H1 (cell line): Measurements from ENCODE around the gene GSTO2. TPM values are rescaled to one million over a fixed set of nuclear protein-coding genes. Genes with fewer than 3 reads are reported as not detected.

Experiments
- CTCF ChIA-PET: fragments of 300-600 bp; sonication (Branson Sonifier 250); formaldehyde crosslinking; loops from one replicate; lab custom pipeline; 2021; ENCODE audit not compliant: partially characterized antibody; lab: Charles Lee
- POLR2A ChIA-PET: fragments of 300-600 bp; sonication (Branson Sonifier 250); formaldehyde crosslinking; loops from one replicate; lab custom pipeline; 2021; ENCODE audit warnings: inconsistent platforms; ENCODE audit not compliant: partially characterized antibody; lab: Charles Lee
- DNase-seq, 2 experiments: peaks; one replicate each; pipeline versions ENCODE4 v3.0.0 to v3.0.0-alpha.2; 2010 to 2022; ENCODE audit warnings: low spot score in 2 of 2, low read depth in 1 of 2, mixed read lengths in 1 of 2
- FAIRE-seq: peaks from 2 replicates; lab custom pipeline; 2011; peaks lifted over from hg19 to GRCh38; lab: Jason Lieb, UNC
- H2AFZ ChIP-seq: 2 replicates; pipeline ENCODE4 v1.8.1; 2012; ENCODE audit warnings: low read length, inconsistent platforms
- H2AK5ac ChIP-seq: 2 replicates; pipeline ENCODE4 v1.6.1; 2013; ENCODE audit warnings: low read depth, low read length
- H2BK120ac ChIP-seq: replicated peaks from 2 replicates; pipeline ENCODE3; 2013; ENCODE audit warnings: low read depth, low read length, inconsistent platforms
- H2BK12ac ChIP-seq: 2 replicates; pipeline ENCODE4 v1.6.1; 2013; ENCODE audit warnings: low read depth, low read length
- H2BK15ac ChIP-seq: 2 replicates; pipeline ENCODE4 v1.6.1; 2013; ENCODE audit warnings: low read length
- H2BK20ac ChIP-seq: 2 replicates; pipeline ENCODE4 v1.6.1; 2013; ENCODE audit warnings: low read length
- H2BK5ac ChIP-seq: 2 replicates; pipeline ENCODE4 v1.6.1; 2013; ENCODE audit warnings: low read depth, low read length
- H3K14ac ChIP-seq: 2 replicates; pipeline ENCODE4 v1.6.1; 2013; ENCODE audit warnings: inconsistent platforms; ENCODE audit not compliant: insufficient read length
- H3K18ac ChIP-seq: 2 replicates; pipeline ENCODE4 v1.6.1; 2013; ENCODE audit warnings: low read length; ENCODE audit errors: extremely low read depth
- H3K23ac ChIP-seq: 2 replicates; pipeline ENCODE4 v1.6.1; 2013; ENCODE audit warnings: inconsistent platforms; ENCODE audit not compliant: insufficient read length
- H3K23me2 ChIP-seq: 2 replicates; pipeline ENCODE4 v1.6.1; 2013; ENCODE audit warnings: low read depth, low read length
- H3K27ac ChIP-seq: 2 replicates; pipeline ENCODE4 v1.6.1; 2011; ENCODE audit warnings: low read depth, low read length, inconsistent platforms
- H3K27me3 ChIP-seq, 4 experiments: replicated peaks in 1 of 4; 1 replicate in 1 of 4; 2 replicates in 3 of 4; pipeline versions ENCODE4 v1.6.1 to v1.8.1; 2011 to 2013; ENCODE audit warnings: low read length in 3 of 4, mild to moderate bottlenecking in 3 of 4, inconsistent platforms in 2 of 4, mixed read lengths in 2 of 4, moderate library complexity in 1 of 4; ENCODE audit not compliant: control insufficient read depth in 3 of 4, insufficient read depth in 3 of 4; ENCODE audit errors: extremely low read depth in 1 of 4
- H3K36me3 ChIP-seq, 4 experiments: 2 replicates each; pipeline versions ENCODE4 v1.6.1 to v1.8.1; 2011 to 2013; ENCODE audit warnings: mild to moderate bottlenecking in 4 of 4, low read length in 3 of 4, moderate library complexity in 2 of 4, control low read depth in 1 of 4, inconsistent platforms in 1 of 4; ENCODE audit not compliant: insufficient read depth in 4 of 4, control insufficient read depth in 2 of 4
- H3K4ac ChIP-seq: replicated peaks from 2 replicates; pipeline ENCODE3; 2013; ENCODE audit warnings: low read length, low read depth, mixed read lengths, inconsistent platforms; ENCODE audit not compliant: insufficient read length
- H3K4me1 ChIP-seq, 4 experiments: replicated peaks in 1 of 4; 1 replicate in 1 of 4; 2 replicates in 3 of 4; pipeline versions ENCODE4 v1.6.1 to v1.8.1; 2011 to 2013; ENCODE audit warnings: low read length in 3 of 4, inconsistent platforms in 2 of 4, mixed read lengths in 1 of 4; ENCODE audit not compliant: insufficient read depth in 4 of 4, control insufficient read depth in 3 of 4
- H3K4me2 ChIP-seq, 2 experiments: 2 replicates each; pipeline versions ENCODE4 v1.6.1 to v1.8.1; 2011 to 2013; ENCODE audit warnings: low read depth in 2 of 2, low read length in 2 of 2, control low read depth in 1 of 2, inconsistent platforms in 1 of 2, mild to moderate bottlenecking in 1 of 2; ENCODE audit not compliant: insufficient read depth in 1 of 2
- H3K4me3 ChIP-seq, 4 experiments: fragments of 200-600, 300-600 bp in 1 of 4; sonication (generic), shearing (Covaris generic), sonication (Bioruptor Twin) in 1 of 4; 2 replicates each; pipeline versions ENCODE4 v1.5.1 to v1.8.1; 2011 to 2016; ENCODE audit warnings: low read length in 4 of 4, low read depth in 3 of 4, control low read depth in 2 of 4, inconsistent platforms in 2 of 4, mild to moderate bottlenecking in 2 of 4, mixed read lengths in 1 of 4, moderate library complexity in 1 of 4; ENCODE audit not compliant: insufficient read depth in 2 of 4; ENCODE audit errors: extremely low read depth in 1 of 4
- H3K56ac ChIP-seq: replicated peaks from 2 replicates; pipeline ENCODE3; 2013; ENCODE audit warnings: low read depth, mild to moderate bottlenecking, mixed read lengths, low read length, inconsistent platforms; ENCODE audit not compliant: insufficient read length
- H3K79me1 ChIP-seq: 2 replicates; pipeline ENCODE4 v1.6.1; 2013; ENCODE audit warnings: low read depth, low read length, control low read depth
- H3K79me2 ChIP-seq, 2 experiments: 2 replicates each; pipeline versions ENCODE4 v1.6.1 to v1.8.1; 2012 to 2013; ENCODE audit warnings: low read length in 2 of 2, mild to moderate bottlenecking in 2 of 2, inconsistent platforms in 1 of 2; ENCODE audit not compliant: insufficient read depth in 2 of 2, control insufficient read depth in 1 of 2
- H3K9ac ChIP-seq, 4 experiments: replicated peaks in 1 of 4; 1 replicate in 1 of 4; 2 replicates in 3 of 4; pipeline versions ENCODE4 v1.6.1 to v1.8.1; 2011 to 2013; ENCODE audit warnings: low read depth in 3 of 4, low read length in 3 of 4, control low read depth in 2 of 4, mild to moderate bottlenecking in 2 of 4, moderate library complexity in 2 of 4, inconsistent platforms in 1 of 4; ENCODE audit errors: extremely low read depth in 1 of 4
- H3K9me3 ChIP-seq, 2 experiments: 2 replicates each; pipeline versions ENCODE4 v1.6.1 to v1.8.1; 2012 to 2013; ENCODE audit warnings: mild to moderate bottlenecking in 2 of 2, moderate library complexity in 2 of 2, control low read depth in 1 of 2, inconsistent platforms in 1 of 2, low read depth in 1 of 2, low read length in 1 of 2, mixed read lengths in 1 of 2; ENCODE audit not compliant: insufficient read depth in 2 of 2
- H4K20me1 ChIP-seq, 2 experiments: replicated peaks in 1 of 2; 2 replicates each; pipeline versions ENCODE3 to v1.8.1; 2011 to 2013; ENCODE audit warnings: inconsistent platforms in 2 of 2, low read length in 2 of 2, mild to moderate bottlenecking in 1 of 2; ENCODE audit not compliant: insufficient read depth in 2 of 2, control insufficient read depth in 1 of 2
- H4K5ac ChIP-seq: 2 replicates; pipeline ENCODE4 v1.6.1; 2013; ENCODE audit warnings: low read length, low read depth, mixed read lengths, inconsistent platforms; ENCODE audit not compliant: insufficient read length
- H4K8ac ChIP-seq: 2 replicates; pipeline ENCODE4 v1.8.0; 2013; ENCODE audit warnings: mild to moderate bottlenecking, moderate library complexity, low read length, inconsistent platforms; ENCODE audit not compliant: insufficient read depth; ENCODE audit errors: extremely low read depth
- H4K91ac ChIP-seq: replicated peaks from 2 replicates; pipeline ENCODE3; 2013; ENCODE audit warnings: low read length, mixed read lengths, inconsistent platforms; ENCODE audit not compliant: insufficient read length
- ASH2L ChIP-seq: fragments of 200-600, 300-600 bp; sonication (generic); IDR thresholded peaks from one replicate; pipeline ENCODE4 v1.7.1; 2017; ENCODE audit warnings: low read length
- BCL11A ChIP-seq, 2 experiments: IDR thresholded peaks; one replicate each; pipeline ENCODE4 v1.6.1; 2011; ENCODE audit warnings: low read depth in 2 of 2, low read length in 2 of 2, mild to moderate bottlenecking in 2 of 2
- CBX8 ChIP-seq: fragments of 300-800, 300-1000 bp; sonication (generic); IDR thresholded peaks from 2 replicates; pipeline ENCODE4 v1.7.1; 2016; ENCODE audit warnings: low read depth, low read length, borderline replicate concordance
- CEBPB ChIP-seq: IDR thresholded peaks from 2 replicates; pipeline ENCODE4 v1.6.1; 2012; ENCODE audit warnings: low read depth, low read length
- CTBP2 ChIP-seq: IDR thresholded peaks from 2 replicates; pipeline ENCODE4 v1.7.0; 2011; ENCODE audit warnings: borderline replicate concordance, mild to moderate bottlenecking, moderate library complexity, mixed read lengths, low read length; ENCODE audit not compliant: insufficient read depth, insufficient read length
- EGR1 ChIP-seq: IDR thresholded peaks from 2 replicates; pipeline ENCODE4 v1.6.1; 2011; ENCODE audit warnings: low read depth, low read length, borderline replicate concordance
- EP300 ChIP-seq, 2 experiments: IDR thresholded peaks; 1 replicate in 1 of 2; 2 replicates in 1 of 2; pipeline ENCODE4 v1.6.1; 2011 to 2012; ENCODE audit warnings: low read depth in 2 of 2, low read length in 2 of 2, mild to moderate bottlenecking in 2 of 2, borderline replicate concordance in 1 of 2, inconsistent platforms in 1 of 2, moderate library complexity in 1 of 2
- JUND ChIP-seq: IDR thresholded peaks from 2 replicates; pipeline ENCODE4 v1.6.1; 2011; ENCODE audit warnings: mild to moderate bottlenecking, improper control_type of control experiment, low read length
- PHF8 ChIP-seq: fragments of 200-600 bp; sonication (generic); conservative IDR thresholded peaks from 2 replicates; pipeline ENCODE4 v1.7.1; 2012; ENCODE audit warnings: low read depth, mild to moderate bottlenecking, inconsistent platforms, low read length, moderate library complexity
- RNF2 ChIP-seq: fragments of 200-900, 300-1000 bp; sonication (generic); IDR thresholded peaks from 2 replicates; pipeline ENCODE4 v1.7.1; 2016; ENCODE audit warnings: borderline replicate concordance, low read depth, mild to moderate bottlenecking, antibody characterized with exemption, low read length; ENCODE audit not compliant: poor library complexity, severe bottlenecking; ENCODE audit errors: missing control alignments
- RXRA ChIP-seq: IDR thresholded peaks from 2 replicates; pipeline ENCODE4 v1.6.1; 2011; ENCODE audit warnings: low read depth, mild to moderate bottlenecking, low read length, moderate library complexity; ENCODE audit not compliant: insufficient read depth
- SP2 ChIP-seq: IDR thresholded peaks from 2 replicates; pipeline ENCODE4 v1.6.1; 2012; ENCODE audit warnings: mild to moderate bottlenecking, low read length, inconsistent platforms
- SUZ12 ChIP-seq: fragments of 200-600 bp; sonication (generic); IDR thresholded peaks from 2 replicates; pipeline ENCODE4 v1.6.1; 2012; ENCODE audit warnings: mild to moderate bottlenecking, inconsistent platforms, low read length, moderate library complexity, mixed read lengths
- TAF7 ChIP-seq: optimal IDR thresholded peaks from 2 replicates; pipeline ENCODE3; 2011; ENCODE audit warnings: low read depth, mild to moderate bottlenecking, inconsistent platforms, low read length, moderate library complexity, borderline replicate concordance
- whole genome bisulfite sequencing, 2 experiments: shearing (Covaris generic) in 1 of 2; methylation state at CpG; one replicate each; pipeline versions ENCODE4 v1.1.6 to v1.1.7; 2013 to 2015; ENCODE audit warnings: low lambda C conversion rate in 2 of 2, mixed read lengths in 2 of 2, inconsistent platforms in 1 of 2, low coverage in 1 of 2, missing lambda C conversion rate in 1 of 2; ENCODE audit not compliant: insufficient replicate concordance in 2 of 2, insufficient coverage in 1 of 2, insufficient read length in 1 of 2; ENCODE audit errors: extremely low coverage in 1 of 2, missing lambda C conversion rate in 1 of 2; 5-methylcytosine and 5-hydroxymethylcytosine counted together
- polyA plus RNA-seq, 7 experiments: library from polyadenylated mRNA; depleted of rRNA in 3 of 7; stranded (reverse) in 5 of 7; unstranded in 2 of 7; fragments of >200 nt in 5 of 7; fragments of 200-250 nt in 2 of 7; gene quantifications; 1 replicate in 5 of 7; 2 replicates in 1 of 7; 4 replicates in 1 of 7; pipeline versions ENCODE4 v1.2.1 to v1.2.3, GENCODE V29; 2011 to 2013; ENCODE audit warnings: missing spikeins in 2 of 7, mixed read lengths in 2 of 7
- total RNA-seq: library from RNA; stranded (reverse); fragmentation: NEBNext Ultra II Directional; extraction: Animal tissue kit (Norgen Biotek cat#: 25700); gene quantifications from 2 replicates; pipeline ENCODE4 v1.2.1, GENCODE V29; 2021

Gene GSTO2
- total and polyA plus RNA-seq, 2 of the 8 experiments (the other 6 are each of a cell fraction or from before 2014, with no cell fraction given): 13.1 to 41.7 TPM

DNA sequence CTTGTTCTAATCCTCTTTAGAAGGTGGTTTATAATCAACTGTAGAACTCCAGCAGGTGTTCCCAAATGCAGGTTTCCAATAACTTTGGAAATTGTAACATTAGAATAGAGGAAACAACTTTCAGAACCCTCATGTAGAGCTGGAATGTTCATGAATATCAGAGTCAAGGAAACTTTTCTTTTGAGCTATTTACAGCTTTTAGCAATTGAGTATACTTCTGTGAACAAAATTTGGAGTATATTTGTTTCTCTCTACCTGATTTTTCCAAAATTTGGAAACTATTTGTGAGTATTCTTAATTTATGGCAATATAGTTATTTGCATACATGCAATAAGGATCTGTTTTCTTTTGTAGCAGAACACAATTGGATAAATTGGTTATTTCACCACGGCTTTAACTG lies 34.0 kb upstream of the GSTO2 start:
- Histone ChIP-seq H3K4me3 (no peak overlapping the region), H2AK5ac (no peak overlapping the region), H4K8ac (no peak overlapping the region), H3K23me2 (peaks cover 9% of the 10 kb centered on the region), H3K4me1 (no peaks in the 10 kb centered on the region), H3K23ac (no peak overlapping the region), H2BK5ac (no peak overlapping the region), H3K79me2 (no peaks in the 10 kb centered on the region), H2BK120ac (no peak overlapping the region), H2BK12ac (no peak overlapping the region), H3K18ac (no peak overlapping the region), H3K56ac (no peak overlapping the region), H3K27ac (no peak overlapping the region), H3K9ac (no peak overlapping the region), H2BK20ac (no peak overlapping the region), H3K4ac (no peak overlapping the region), H3K79me1 (no peaks in the 10 kb centered on the region), H2AFZ (no peak overlapping the region), H4K5ac (no peak overlapping the region), H4K20me1 (no peaks in the 10 kb centered on the region), H3K9me3 (peaks cover 0 to 10% of the 10 kb centered on the region in 2 experiments; a peak in 2 of 4 replicates), H2BK15ac (no peak overlapping the region), H3K14ac (no peak overlapping the region), H3K4me2 (no peak overlapping the region), H3K36me3 (no peaks in the 10 kb centered on the region; a peak in 1 of 8 replicates), H4K91ac (no peak overlapping the region), H3K27me3 (peaks cover 0 to 2% (median 0%) of the 10 kb centered on the region in 4 experiments; a peak in 1 of 7 replicates)
- no peak for DNase-seq
- CTCF ChIA-PET: no interaction called here
- FAIRE-seq: no peak
- POLR2A ChIA-PET: interaction anchor here (1.1 kb wide), 1 partner anchor 11 kb away, joined by 3 read pairs; no protein-coding TSS in a partner anchor
- 76% methylated on average over 1 of the region's 1 CpG; no CpG with 5 or more reads in 1 of the 2 experiments for WGBS, 2 experiments
- TF ChIP-seq BCL11A (IDR thresholded peaks at IDR 0.05; ENCODE audit: low read depth in 2 of 2, low read length in 2 of 2): no peak
- no peak for TF ChIP-seq CTBP2
- no peak for TF ChIP-seq SUZ12
- TF ChIP-seq SP2: no peak
- no peak for TF ChIP-seq PHF8
- TF ChIP-seq ASH2L: no peak
- TF ChIP-seq RXRA: no peak
- TF ChIP-seq RNF2: no peak
- TF ChIP-seq JUND: no peak
- no peak for TF ChIP-seq CEBPB
- TF ChIP-seq EP300 (IDR thresholded peaks at IDR 0.05; ENCODE audit: borderline replicate concordance in 1 of 2, low read depth in 2 of 2, low read length in 2 of 2): no peak
- no peak for TF ChIP-seq CBX8
- TF ChIP-seq TAF7: no peak
- TF ChIP-seq EGR1: no peak
